ENCODE measurements around the gene CASZ1. TPM values are rescaled to one million over a fixed set of nuclear protein-coding genes. Genes with fewer than 3 reads are reported as not detected.

The CASZ1 gene
- total and polyA plus RNA-seq, 10 of the 15 experiments (the other 5 are each of a cell fraction or from before 2014, with no cell fraction given), result 0.52 to 9.8 (median 3.7) TPM

GRCh38 chr1:10638559-10639005 is 157.9 kb downstream of the CASZ1 start:
- Histone ChIP-seq H3K27me3 (replicated peaks in 1 of 2; ENCODE audit: control insufficient read depth in 2 of 2, insufficient read depth in 2 of 2, low read length in 1 of 2) (no peaks in the 10 kb centered on the region), H3K36me3 (ENCODE audit: control insufficient read depth in 2 of 2, insufficient read depth in 2 of 2, low read length in 1 of 2) (no peaks in the 10 kb centered on the region), H3K4me1 (ENCODE audit: control insufficient read depth, insufficient read depth, low read length) (no peaks in the 10 kb centered on the region), H3K9me3 (replicated peaks; ENCODE audit: control insufficient read depth, insufficient read depth, low read length) (no peaks in the 10 kb centered on the region), H3K4me2 (ENCODE audit: control insufficient read depth, insufficient read depth) (no peak overlapping the region), H3K79me2 (ENCODE audit: control insufficient read depth, insufficient read depth, low read length) (no peaks in the 10 kb centered on the region), H3K4me3 (no peak overlapping the region), H3K27ac (ENCODE audit: control insufficient read depth, insufficient read depth) (no peak overlapping the region), H2AFZ (ENCODE audit: control insufficient read depth, low read depth, low read length) (no peak overlapping the region), H4K20me1 (ENCODE audit: control insufficient read depth, insufficient read depth) (no peaks in the 10 kb centered on the region), H3K9ac (ENCODE audit: control insufficient read depth, insufficient read depth, low read length) (no peak overlapping the region)
- in situ Hi-C loops (cut with MboI) (no loop called here), intact Hi-C loops (cut with micrococcal nuclease; ENCODE audit: unreplicated experiment) (no loop called here)
- no peak for DNase-seq (ENCODE audit: low read depth, low spot score)
- POLR2A ChIA-PET, result no interaction called here
- no peak for ATAC-seq
- BruUV-seq (replicated peaks), result no TSS peak
- no peak for FAIRE-seq
- SMC1A ChIA-PET (ENCODE audit: uncharacterized antibody, unreplicated experiment), result no interaction called here
- TF ChIP-seq PML (IDR thresholded peaks at IDR 0.05; ENCODE audit: low read length) (no peak), CBFB (IDR thresholded peaks at IDR 0.05; ENCODE audit: low read depth) (no peak)
- WGBS (ENCODE audit: insufficient coverage, insufficient replicate concordance, low lambda C conversion rate, missing lambda C conversion rate), result 81% methylated on average over 19 of the region's 57 CpGs
- CTCF ChIA-PET, result no interaction called here
- RAD21 ChIA-PET (ENCODE audit: unreplicated experiment), result no interaction called here

- Histone ChIP-seq H3K9me3 (replicated peaks; ENCODE audit: control insufficient read depth, insufficient read depth, low read length) (no peaks in the 10 kb centered on the region), H3K79me2 (ENCODE audit: control insufficient read depth, insufficient read depth, low read length) (no peaks in the 10 kb centered on the region), H2AFZ (ENCODE audit: control insufficient read depth, low read depth, low read length) (no peak overlapping the region), H3K36me3 (ENCODE audit: control insufficient read depth in 2 of 2, insufficient read depth in 2 of 2, low read length in 1 of 2) (no peaks in the 10 kb centered on the region), H4K20me1 (ENCODE audit: control insufficient read depth, insufficient read depth) (no peaks in the 10 kb centered on the region), H3K4me3 (no peak overlapping the region), H3K27ac (ENCODE audit: control insufficient read depth, insufficient read depth) (no peak overlapping the region), H3K9ac (ENCODE audit: control insufficient read depth, insufficient read depth, low read length) (no peak overlapping the region), H3K27me3 (replicated peaks in 1 of 2; ENCODE audit: control insufficient read depth in 2 of 2, insufficient read depth in 2 of 2, low read length in 1 of 2) (no peaks in the 10 kb centered on the region), H3K4me1 (ENCODE audit: control insufficient read depth, insufficient read depth, low read length) (no peaks in the 10 kb centered on the region), H3K4me2 (ENCODE audit: control insufficient read depth, insufficient read depth) (no peak overlapping the region)
- WGBS (ENCODE audit: insufficient coverage, insufficient replicate concordance, low lambda C conversion rate, missing lambda C conversion rate), result 87% methylated on average over 29 of the region's 29 CpGs
- SMC1A ChIA-PET (ENCODE audit: uncharacterized antibody, unreplicated experiment), result no interaction called here
- CTCF ChIA-PET, result no interaction called here
- intact Hi-C loops (cut with micrococcal nuclease; ENCODE audit: unreplicated experiment) (no loop called here), in situ Hi-C loops (cut with MboI) (no loop called here)
- TF ChIP-seq FOXK2 (IDR thresholded peaks at IDR 0.05) (no peak), ELK1 (IDR thresholded peaks at IDR 0.05; ENCODE audit: low read depth, low read length) (no peak)
- FAIRE-seq (no peak), ATAC-seq (no peak), DNase-seq (ENCODE audit: low read depth, low spot score) (no peak)
- RAD21 ChIA-PET (ENCODE audit: unreplicated experiment), result no interaction called here
- POLR2A ChIA-PET, result no interaction called here
- BruUV-seq (replicated peaks), result no TSS peak
Measured at GRCh38 chr1:10637834-10638558, 158.4 kb downstream of the CASZ1 start.
